Adrenal gland (tissue), 5 donors: Measurements from ENCODE around the gene TPCN1.

ENCODE experiments used
- POLR2A ChIP-seq, 2 donors: fragments of 450-650 bp; IDR thresholded peaks; one replicate each; pipeline ENCODE4 v1.6.1; 2017; ENCODE audit warnings: antibody characterized with exemption in 2 of 2, mild to moderate bottlenecking in 2 of 2, moderate library complexity in 1 of 2
- TF ChIP-seq, protein P1 (sequence below), 6 experiments: fragments of 450-650 bp in 4 of 6; fragments of 200-600 bp in 2 of 6; sonication (generic) in 1 of 6; IDR thresholded peaks; 1 replicate in 5 of 6; 2 replicates in 1 of 6; pipeline versions ENCODE4 v1.5.1 to v1.8.0; 2016 to 2021; ENCODE audit warnings: antibody characterized with exemption in 6 of 6, mild to moderate bottlenecking in 2 of 6, moderate library complexity in 1 of 6
- donor health status: DM: no; HTN: no; CAD: no.

DNA sequence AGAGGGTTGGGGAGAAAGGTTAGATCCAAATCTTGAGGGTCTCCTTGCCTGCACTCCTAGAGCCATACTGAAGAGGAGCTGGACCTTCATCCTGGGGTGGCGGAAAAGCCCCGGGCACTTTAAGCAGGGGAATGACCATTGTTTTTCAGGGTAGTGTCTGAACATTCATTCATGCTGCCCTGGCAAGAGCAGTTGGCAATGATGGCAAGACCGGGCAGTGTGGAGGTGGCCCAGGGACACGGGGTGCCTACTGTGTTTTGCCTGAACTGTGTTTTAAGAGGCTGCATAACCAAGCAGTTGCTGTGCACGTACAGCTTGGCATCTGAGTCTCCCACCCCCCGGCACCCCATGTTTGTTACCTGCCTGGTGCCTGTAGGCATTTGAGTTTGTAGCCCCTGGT lies 14.7 kb downstream of the TPCN1 start:
- no peak for TF ChIP-seq POLR2A (IDR thresholded peaks at IDR 0.05)
- TF ChIP-seq, protein P1, sequence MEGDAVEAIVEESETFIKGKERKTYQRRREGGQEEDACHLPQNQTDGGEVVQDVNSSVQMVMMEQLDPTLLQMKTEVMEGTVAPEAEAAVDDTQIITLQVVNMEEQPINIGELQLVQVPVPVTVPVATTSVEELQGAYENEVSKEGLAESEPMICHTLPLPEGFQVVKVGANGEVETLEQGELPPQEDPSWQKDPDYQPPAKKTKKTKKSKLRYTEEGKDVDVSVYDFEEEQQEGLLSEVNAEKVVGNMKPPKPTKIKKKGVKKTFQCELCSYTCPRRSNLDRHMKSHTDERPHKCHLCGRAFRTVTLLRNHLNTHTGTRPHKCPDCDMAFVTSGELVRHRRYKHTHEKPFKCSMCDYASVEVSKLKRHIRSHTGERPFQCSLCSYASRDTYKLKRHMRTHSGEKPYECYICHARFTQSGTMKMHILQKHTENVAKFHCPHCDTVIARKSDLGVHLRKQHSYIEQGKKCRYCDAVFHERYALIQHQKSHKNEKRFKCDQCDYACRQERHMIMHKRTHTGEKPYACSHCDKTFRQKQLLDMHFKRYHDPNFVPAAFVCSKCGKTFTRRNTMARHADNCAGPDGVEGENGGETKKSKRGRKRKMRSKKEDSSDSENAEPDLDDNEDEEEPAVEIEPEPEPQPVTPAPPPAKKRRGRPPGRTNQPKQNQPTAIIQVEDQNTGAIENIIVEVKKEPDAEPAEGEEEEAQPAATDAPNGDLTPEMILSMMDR (IDR thresholded peaks at IDR 0.05) = no peak
